H54 (cell line): ENCODE results near the gene CORO2B.
A peak's percentile ranks its signal among the peaks of the same experiment; 100 is the strongest.

Experiments used
- DNase-seq: peaks from one replicate; pipeline ENCODE4 v3.0.0; 2011; ENCODE audit warnings: low spot score, mixed read lengths; ENCODE audit not compliant: insufficient read length
- FAIRE-seq: peaks from 3 replicates; lab custom pipeline; 2011; peaks lifted over from hg19 to GRCh38; lab: Jason Lieb, UNC
- POLR2A ChIP-seq: IDR thresholded peaks from 2 replicates; pipeline ENCODE4 v1.6.1; 2011; ENCODE audit warnings: low read depth, mild to moderate bottlenecking, low read length

The CORO2B gene

GRCh38 chr15:68721886-68722285 is 143.1 kb downstream of the CORO2B start:
- no peak for FAIRE-seq

GRCh38 chr15:68725736-68726135 is 146.9 kb downstream of the CORO2B start:
- FAIRE-seq (no peak), DNase-seq (no peak)
- no peak for TF ChIP-seq POLR2A

More at GRCh38 chr15:68721886-68722285, 143.1 kb downstream of the CORO2B start:
- no peak for TF ChIP-seq POLR2A
- no peak for DNase-seq

- no peak for TF ChIP-seq POLR2A
- FAIRE-seq = no peak
- no peak for DNase-seq
Observed at GRCh38 chr15:68726246-68726645, 147.5 kb downstream of the CORO2B start.

- DNase-seq = no peak
- no peak for TF ChIP-seq POLR2A
- no peak for FAIRE-seq
Observed at GRCh38 chr15:68729789-68730411, 151.1 kb downstream of the CORO2B start.

GRCh38 chr15:68730471-68730919 is 151.7 kb downstream of the CORO2B start:
- DNase-seq = peak; percentile 8
- TF ChIP-seq POLR2A = no peak
- no peak for FAIRE-seq

GRCh38 chr15:68730976-68731897 is 152.4 kb downstream of the CORO2B start:
- DNase-seq (no peak), FAIRE-seq (no peak)
- TF ChIP-seq POLR2A = no peak

GRCh38 chr15:68732451-68732850 is 153.7 kb downstream of the CORO2B start:
- no peak for DNase-seq
- no peak for TF ChIP-seq POLR2A
- FAIRE-seq = no peak

GRCh38 chr15:68733666-68734065 is 154.9 kb downstream of the CORO2B start:
- no peak for FAIRE-seq
- TF ChIP-seq POLR2A = no peak

GRCh38 chr15:68734352-68734751 is 155.6 kb downstream of the CORO2B start:
- no peak for TF ChIP-seq POLR2A
- FAIRE-seq = no peak
- DNase-seq = no peak

More at GRCh38 chr15:68733666-68734065, 154.9 kb downstream of the CORO2B start:
- no peak for DNase-seq

- no peak for TF ChIP-seq POLR2A
- FAIRE-seq = no peak
- DNase-seq = no peak
Observed at GRCh38 chr15:68734881-68735280, 156.1 kb downstream of the CORO2B start.

- no peak for FAIRE-seq
- TF ChIP-seq POLR2A = no peak
- DNase-seq = no peak
Observed at GRCh38 chr15:68735610-68736009, 156.8 kb downstream of the CORO2B start.

- DNase-seq (no peak), FAIRE-seq (no peak)
- no peak for TF ChIP-seq POLR2A
Observed at GRCh38 chr15:68739390-68740080, 160.7 kb downstream of the CORO2B start.

- FAIRE-seq = no peak
Observed at GRCh38 chr15:68743256-68743655, 164.5 kb downstream of the CORO2B start.

GRCh38 chr15:68749365-68749764 is 170.6 kb downstream of the CORO2B start:
- DNase-seq = no peak
- no peak for FAIRE-seq
- no peak for TF ChIP-seq POLR2A

More at GRCh38 chr15:68743256-68743655, 164.5 kb downstream of the CORO2B start:
- TF ChIP-seq POLR2A = no peak
- no peak for DNase-seq
